NB4 (cell line): ENCODE measurements around the gene CA5B.
A peak's percentile ranks its signal among the peaks of the same experiment; 100 is the strongest.

ENCODE experiments used
- DNase-seq: peaks from one replicate; pipeline ENCODE4 v3.0.0; 2010; ENCODE audit warnings: low read depth
- H3K4me3 ChIP-seq: one replicate; pipeline ENCODE4 v1.5.1; 2011; ENCODE audit warnings: mild to moderate bottlenecking, low read depth, low read length, moderate library complexity
- MYC ChIP-seq: IDR thresholded peaks from 2 replicates; pipeline ENCODE4 v1.6.1; 2011; ENCODE audit warnings: low read depth, low read length
- POLR2A ChIP-seq: IDR thresholded peaks from 2 replicates; pipeline ENCODE4 v1.6.1; 2011; ENCODE audit warnings: mild to moderate bottlenecking; ENCODE audit not compliant: insufficient read length; ENCODE audit errors: extremely low read depth
- TF ChIP-seq, protein P1 (sequence below): IDR thresholded peaks from one replicate; pipeline ENCODE4 v1.5.1; 2012; ENCODE audit warnings: low read depth, low read length
- TF ChIP-seq, protein P2 (sequence below): IDR thresholded peaks from 2 replicates; pipeline ENCODE4 v1.6.1; 2011; ENCODE audit warnings: low read depth, low read length

Gene CA5B

DNA sequence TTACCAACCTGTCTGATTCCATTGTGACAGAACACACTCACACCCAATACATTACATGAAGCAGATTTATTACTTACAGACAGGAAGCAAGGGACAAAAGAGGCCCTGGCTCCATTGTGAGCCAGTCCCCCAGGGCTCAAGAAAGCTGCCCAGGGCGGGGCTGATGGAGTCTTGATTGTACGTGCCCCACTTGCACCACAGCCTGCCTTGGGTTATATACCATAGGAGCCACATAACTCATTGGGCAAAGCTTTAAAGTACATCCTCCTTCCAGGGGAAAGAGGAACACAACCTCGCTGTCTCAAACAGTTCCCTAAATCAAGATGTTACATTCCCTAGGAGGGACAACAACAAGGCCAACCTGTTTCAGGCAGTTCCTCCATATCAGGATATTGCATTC lies 48.8 kb downstream of the CA5B start:
- no peak overlapping the region for H3K4me3 ChIP-seq
- TF ChIP-seq, protein P1, sequence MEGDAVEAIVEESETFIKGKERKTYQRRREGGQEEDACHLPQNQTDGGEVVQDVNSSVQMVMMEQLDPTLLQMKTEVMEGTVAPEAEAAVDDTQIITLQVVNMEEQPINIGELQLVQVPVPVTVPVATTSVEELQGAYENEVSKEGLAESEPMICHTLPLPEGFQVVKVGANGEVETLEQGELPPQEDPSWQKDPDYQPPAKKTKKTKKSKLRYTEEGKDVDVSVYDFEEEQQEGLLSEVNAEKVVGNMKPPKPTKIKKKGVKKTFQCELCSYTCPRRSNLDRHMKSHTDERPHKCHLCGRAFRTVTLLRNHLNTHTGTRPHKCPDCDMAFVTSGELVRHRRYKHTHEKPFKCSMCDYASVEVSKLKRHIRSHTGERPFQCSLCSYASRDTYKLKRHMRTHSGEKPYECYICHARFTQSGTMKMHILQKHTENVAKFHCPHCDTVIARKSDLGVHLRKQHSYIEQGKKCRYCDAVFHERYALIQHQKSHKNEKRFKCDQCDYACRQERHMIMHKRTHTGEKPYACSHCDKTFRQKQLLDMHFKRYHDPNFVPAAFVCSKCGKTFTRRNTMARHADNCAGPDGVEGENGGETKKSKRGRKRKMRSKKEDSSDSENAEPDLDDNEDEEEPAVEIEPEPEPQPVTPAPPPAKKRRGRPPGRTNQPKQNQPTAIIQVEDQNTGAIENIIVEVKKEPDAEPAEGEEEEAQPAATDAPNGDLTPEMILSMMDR = no peak
- TF ChIP-seq, protein P2, sequence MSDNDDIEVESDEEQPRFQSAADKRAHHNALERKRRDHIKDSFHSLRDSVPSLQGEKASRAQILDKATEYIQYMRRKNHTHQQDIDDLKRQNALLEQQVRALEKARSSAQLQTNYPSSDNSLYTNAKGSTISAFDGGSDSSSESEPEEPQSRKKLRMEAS = no peak
- TF ChIP-seq POLR2A (no peak), MYC (no peak)
- no peak for DNase-seq

DNA sequence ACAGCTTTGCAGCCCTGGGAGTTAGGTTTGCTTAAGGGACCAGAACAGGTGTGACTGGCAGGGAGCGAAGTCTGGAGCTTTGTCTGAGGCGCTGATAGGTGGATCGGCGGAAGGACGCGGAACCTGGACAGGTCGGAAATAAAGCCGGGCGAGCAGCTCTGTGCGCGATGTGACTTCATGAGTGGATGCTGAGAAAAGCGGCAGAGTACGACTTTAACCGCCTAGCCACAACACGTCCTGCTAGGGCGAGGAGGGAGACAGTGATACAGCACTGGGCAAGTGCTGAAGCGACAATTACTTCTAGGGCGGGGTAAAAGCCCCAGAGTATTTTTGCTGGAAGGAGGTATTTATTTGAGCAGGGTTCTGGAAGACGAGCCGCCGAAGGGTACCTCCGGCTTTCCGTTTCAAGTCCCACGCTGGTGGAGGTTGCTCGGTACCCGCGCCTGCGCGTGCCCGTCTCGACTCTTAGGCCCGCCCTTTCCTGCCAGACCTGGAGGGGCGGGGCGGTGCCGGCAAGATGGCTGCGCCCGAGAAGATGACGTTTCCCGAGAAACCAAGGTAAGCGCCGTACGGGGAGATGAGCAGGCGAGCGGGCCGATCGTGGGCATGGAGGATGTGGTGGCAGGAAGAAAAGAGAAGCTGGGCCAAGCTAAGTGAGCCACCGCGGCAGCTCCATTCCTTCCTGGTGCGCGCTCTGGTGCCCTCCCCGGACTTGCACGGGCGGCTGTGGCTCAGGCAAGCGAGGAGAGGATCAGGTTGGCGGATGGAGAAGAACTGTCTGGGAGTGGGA lies 52.1 kb downstream of the CA5B start, which contains the start of gene ZRSR2:
Gene ZRSR2 (plus strand): TSS at position 506 of the 790 bp plus-strand sequence. CDS start 12 bp downstream, at position 518.
- TF ChIP-seq POLR2A (peak; percentile 59), MYC (no peak)
- TF ChIP-seq, protein P2 = no peak
- TF ChIP-seq, protein P1 = no peak
- peak within 1 kb of the TSS; percentile 81 for H3K4me3 ChIP-seq
- peak; percentile 86 for DNase-seq

DNA sequence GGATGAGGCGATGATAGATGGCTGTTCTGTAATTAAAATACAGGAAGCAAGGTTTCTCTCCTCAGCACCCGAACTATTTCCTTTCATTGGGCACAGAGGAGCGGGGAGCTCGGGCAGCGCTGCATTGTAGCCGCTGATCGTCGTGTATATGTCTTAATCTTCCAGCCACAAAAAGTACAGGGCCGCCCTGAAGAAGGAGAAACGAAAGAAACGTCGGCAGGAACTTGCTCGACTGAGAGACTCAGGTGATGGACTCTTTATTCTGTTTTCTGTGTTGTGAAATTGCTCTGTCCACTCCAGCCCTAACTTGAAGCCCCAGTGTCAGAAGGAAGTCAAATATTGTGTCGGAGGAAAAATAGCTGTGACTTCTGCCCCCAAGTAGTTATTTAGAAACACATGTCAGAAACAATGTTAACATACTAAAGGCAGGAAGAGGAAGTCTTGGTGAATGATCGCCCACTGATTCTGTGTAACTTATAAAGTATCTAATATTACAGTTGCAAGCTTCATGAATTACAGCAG lies 52.8 kb downstream of the CA5B start:
- TF ChIP-seq, protein P2 = no peak
- TF ChIP-seq POLR2A (no peak), MYC (no peak)
- TF ChIP-seq, protein P1 = no peak
- peak; percentile 45 for DNase-seq

DNA sequence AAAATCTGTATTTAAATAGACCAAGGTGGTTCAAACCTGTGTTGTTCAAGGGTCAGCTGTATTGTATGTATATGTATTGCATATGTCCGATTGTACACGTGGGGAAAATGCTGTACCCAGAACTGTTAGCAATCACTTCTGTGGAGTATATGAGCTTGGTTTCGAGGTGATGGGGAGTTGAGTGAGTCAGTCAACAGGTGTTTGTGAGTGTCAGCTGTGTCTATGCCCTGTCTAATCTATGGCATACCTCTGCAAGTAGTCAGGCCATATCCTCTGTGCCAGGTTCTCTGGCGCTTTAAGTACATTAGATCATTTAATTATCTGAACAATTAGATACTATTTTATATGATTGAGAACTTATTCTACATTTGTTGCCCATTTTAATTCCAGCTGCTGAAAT lies 59.6 kb downstream of the CA5B start:
- no peak overlapping the region for H3K4me3 ChIP-seq
- TF ChIP-seq, protein P1 = no peak
- TF ChIP-seq POLR2A (no peak), MYC (no peak)
- TF ChIP-seq, protein P2 = no peak
- DNase-seq = no peak

More for the DNA sequence above, 52.8 kb downstream of the CA5B start:
- H3K4me3 ChIP-seq = peak overlapping the region; percentile 81

DNA sequence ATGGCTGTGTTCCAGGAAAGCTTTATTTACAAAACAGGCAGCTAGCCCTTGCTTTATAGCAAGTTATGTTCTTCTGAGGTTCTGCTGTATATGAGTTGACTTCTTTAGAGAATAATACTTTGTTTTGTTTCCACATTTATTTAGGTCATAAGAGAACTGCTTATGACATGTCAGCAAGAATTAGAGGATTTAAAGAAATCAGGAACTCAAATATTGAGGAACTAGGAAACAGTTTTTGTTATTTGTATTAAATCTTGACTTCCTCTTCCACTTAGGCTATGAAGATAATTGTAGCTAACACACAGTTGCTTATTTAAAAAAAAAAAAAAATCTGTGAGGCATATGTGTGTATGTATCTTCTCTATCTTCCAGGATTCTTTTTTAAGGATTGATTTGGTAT lies 66.5 kb downstream of the CA5B start:
- H3K4me3 ChIP-seq = no peak overlapping the region
- no peak for DNase-seq
- TF ChIP-seq POLR2A = no peak
- TF ChIP-seq, protein P2 = no peak
- TF ChIP-seq, protein P1 = no peak
- no peak for TF ChIP-seq MYC
